ENCODE results near the gene DNAH8. TPM values are rescaled to one million over a fixed set of nuclear protein-coding genes. Genes with fewer than 3 reads are reported as not detected.
A peak's percentile ranks its signal among the peaks of the same experiment; 100 is the strongest.

Gene DNAH8
- total RNA-seq, 1 donor from 2014 or later = 0.03 TPM

GRCh38 chr6:38822963-38823362 lies 107.9 kb downstream of the DNAH8 start:
- H3K9me3 ChIP-seq = no peaks in the 10 kb centered on the region
- H3K36me3 ChIP-seq = no peaks in the 10 kb centered on the region
- H3K4me3 ChIP-seq = no peak overlapping the region
- intact Hi-C loops (cut with DNase I) = no loop called here
- no peaks in the 10 kb centered on the region for H3K4me1 ChIP-seq
- DNase-seq (no peak), ATAC-seq (no peak)
- H3K27ac ChIP-seq = no peak overlapping the region
- H3K27me3 ChIP-seq (ENCODE audit: low read depth) = no peaks in the 10 kb centered on the region
- TF ChIP-seq CTCF (IDR thresholded peaks at IDR 0.05) = no peak

GRCh38 chr6:38824243-38824894 lies 109.3 kb downstream of the DNAH8 start:
- no peak overlapping the region for H3K4me3 ChIP-seq
- H3K36me3 ChIP-seq = no peaks in the 10 kb centered on the region
- no peaks in the 10 kb centered on the region for H3K4me1 ChIP-seq
- peaks cover under 1% of the 10 kb centered on the region for H3K9me3 ChIP-seq
- no peak overlapping the region for H3K27ac ChIP-seq
- no peak for TF ChIP-seq CTCF (IDR thresholded peaks at IDR 0.05)
- no peaks in the 10 kb centered on the region for H3K27me3 ChIP-seq (ENCODE audit: low read depth)
- peak; percentile 76 to 87 for ATAC-seq
- intact Hi-C loops (cut with DNase I) = no loop called here
- no peak for DNase-seq

- intact Hi-C loops (cut with DNase I) = no loop called here
- TF ChIP-seq CTCF (IDR thresholded peaks at IDR 0.05) = no peak
- H3K4me3 ChIP-seq = no peak overlapping the region
- no peaks in the 10 kb centered on the region for H3K4me1 ChIP-seq
- no peak overlapping the region for H3K27ac ChIP-seq
- no peak for ATAC-seq
- no peaks in the 10 kb centered on the region for H3K27me3 ChIP-seq (ENCODE audit: low read depth)
- no peak for DNase-seq
- peaks cover 4% of the 10 kb centered on the region for H3K9me3 ChIP-seq
- no peaks in the 10 kb centered on the region for H3K36me3 ChIP-seq
Observed at GRCh38 chr6:38827024-38827423, 111.9 kb downstream of the DNAH8 start.

- Histone ChIP-seq H3K36me3 (no peaks in the 10 kb centered on the region), H3K27me3 (ENCODE audit: low read depth) (no peaks in the 10 kb centered on the region), H3K27ac (no peak overlapping the region), H3K9me3 (peaks cover 4% of the 10 kb centered on the region), H3K4me3 (no peak overlapping the region), H3K4me1 (no peaks in the 10 kb centered on the region)
- DNase-seq = no peak
- ATAC-seq = no peak
- no peak for TF ChIP-seq CTCF (IDR thresholded peaks at IDR 0.05)
- intact Hi-C loops (cut with DNase I) = no loop called here
Observed at GRCh38 chr6:38831865-38832264, 116.8 kb downstream of the DNAH8 start.

GRCh38 chr6:38833320-38833719 lies 118.2 kb downstream of the DNAH8 start:
- H3K4me3 ChIP-seq = no peak overlapping the region
- TF ChIP-seq CTCF (IDR thresholded peaks at IDR 0.05) = no peak
- ATAC-seq = no peak
- no peak for DNase-seq
- H3K9me3 ChIP-seq = peaks cover 4% of the 10 kb centered on the region
- intact Hi-C loops (cut with DNase I) = no loop called here
- H3K27me3 ChIP-seq (ENCODE audit: low read depth) = no peaks in the 10 kb centered on the region
- H3K36me3 ChIP-seq = no peaks in the 10 kb centered on the region
- H3K4me1 ChIP-seq = no peaks in the 10 kb centered on the region
- H3K27ac ChIP-seq = no peak overlapping the region
